ENCODE results near the gene DHRS7C.

- no peak for TF ChIP-seq ZNF570 (CRISPR knock-in tag; IDR thresholded peaks at IDR 0.05; ENCODE audit: borderline replicate concordance)
- no peak for TF ChIP-seq ZNF562 (CRISPR knock-in tag; IDR thresholded peaks at IDR 0.05; ENCODE audit: borderline replicate concordance)
- no peak for TF ChIP-seq ZNF138 (CRISPR knock-in tag; IDR thresholded peaks at IDR 0.05; ENCODE audit: low read depth)
- no peak for TF ChIP-seq YY1 (IDR thresholded peaks at IDR 0.05; ENCODE audit: insufficient read depth, insufficient replicate concordance, low read depth, low read length)
- no peak for TF ChIP-seq SNRNP70 (IDR thresholded peaks at IDR 0.05; ENCODE audit: low read depth, low read length)
- TF ChIP-seq POLR2A (IDR thresholded peaks at IDR 0.05; ENCODE audit: insufficient read depth in 1 of 2, low read depth in 2 of 2, low read length in 2 of 2) = no peak
- TF ChIP-seq SMAD9 (CRISPR knock-in tag; IDR thresholded peaks at IDR 0.05) = no peak
- TF ChIP-seq CTCF (CRISPR knock-in tag; IDR thresholded peaks at IDR 0.05) = no peak
These were observed 25.7 kb upstream of the DHRS7C start for GRCh38 chr17:9817086-9817485.
